Ishikawa (cell line): Measurements from ENCODE around the gene TNFRSF1A.
A peak's percentile ranks its signal among the peaks of the same experiment; 100 is the strongest.

Experiments used
- CEBPB ChIP-seq: IDR thresholded peaks from 2 replicates; pipeline ENCODE4 v1.6.1; 2012
- CREB1 ChIP-seq: IDR thresholded peaks from 2 replicates; pipeline ENCODE4 v1.6.1; 2012; ENCODE audit warnings: low read depth
- EGR1 ChIP-seq: IDR thresholded peaks from 2 replicates; pipeline ENCODE4 v1.6.1; 2012
- EP300 ChIP-seq: IDR thresholded peaks from 2 replicates; pipeline ENCODE4 v1.6.1; 2012; ENCODE audit warnings: borderline replicate concordance
- FOXM1 ChIP-seq: IDR thresholded peaks from 2 replicates; pipeline ENCODE4 v1.6.1; 2012; ENCODE audit warnings: low read depth, borderline replicate concordance
- MAX ChIP-seq: IDR thresholded peaks from 2 replicates; pipeline ENCODE4 v1.6.1; 2012
- NFIC ChIP-seq: IDR thresholded peaks from 2 replicates; pipeline ENCODE4 v1.6.1; 2012
- RAD21 ChIP-seq: IDR thresholded peaks from 2 replicates; pipeline ENCODE4 v1.6.1; 2012; ENCODE audit warnings: low read depth
- REST ChIP-seq: IDR thresholded peaks from 2 replicates; pipeline ENCODE4 v1.6.1; 2012; ENCODE audit warnings: low read depth, mild to moderate bottlenecking
- TAF1 ChIP-seq: IDR thresholded peaks from 2 replicates; pipeline ENCODE4 v1.6.1; 2012; ENCODE audit warnings: low read depth, mild to moderate bottlenecking
- TCF12 ChIP-seq: IDR thresholded peaks from 2 replicates; pipeline ENCODE4 v1.6.1; 2012; ENCODE audit warnings: low read depth
- TEAD4 ChIP-seq: IDR thresholded peaks from 2 replicates; pipeline ENCODE4 v1.6.1; 2012
- USF1 ChIP-seq: IDR thresholded peaks from 2 replicates; pipeline ENCODE4 v1.6.1; 2012
- YY1 ChIP-seq: IDR thresholded peaks from 2 replicates; pipeline ENCODE4 v1.6.1; 2012; ENCODE audit warnings: low read depth
- ZBTB7A ChIP-seq: IDR thresholded peaks from 2 replicates; pipeline ENCODE4 v1.6.1; 2012; ENCODE audit warnings: low read depth

The TNFRSF1A gene

GRCh38 chr12:6377667-6377994 lies 35.8 kb upstream of the TNFRSF1A start:
- TF ChIP-seq MAX (peak; percentile 66), FOXM1 (no peak), TEAD4 (peak; percentile 77), CREB1 (no peak), EP300 (peak; percentile 75), YY1 (no peak), CEBPB (no peak), USF1 (no peak), TCF12 (no peak; the same call in 1 of the 2 replicates), RAD21 (peak; percentile 32)

- TF ChIP-seq YY1 (no peak), CREB1 (no peak), ZBTB7A (peak; percentile 44; the same call in 1 of the 2 replicates), EP300 (no peak), CEBPB (no peak), MAX (no peak; the same call in 1 of the 2 replicates)
Observed at GRCh38 chr12:6376870-6377666, 35.2 kb upstream of the TNFRSF1A start.

GRCh38 chr12:6376079-6376869 lies 34.4 kb upstream of the TNFRSF1A start:
- TF ChIP-seq USF1, result peak; percentile 5; the same call in 1 of the 2 replicates
- TF ChIP-seq EGR1, result peak; percentile 83
- peak; percentile 52; the same call in 1 of the 2 replicates for TF ChIP-seq TAF1
- no peak for TF ChIP-seq YY1
- no peak for TF ChIP-seq REST
- TF ChIP-seq EP300, result peak; percentile 86; the same call in 1 of the 2 replicates
- peak; percentile 87 for TF ChIP-seq MAX
- TF ChIP-seq CEBPB, result peak; percentile 53; the same call in 1 of the 2 replicates
- TF ChIP-seq ZBTB7A, result peak; percentile 91
- peak; percentile 77 for TF ChIP-seq FOXM1
- TF ChIP-seq TEAD4, result peak; percentile 98
- no peak for TF ChIP-seq CREB1
- peak; percentile 88 for TF ChIP-seq NFIC
- TF ChIP-seq TCF12, result peak; percentile 92
- TF ChIP-seq RAD21, result peak; percentile 42

- TF ChIP-seq CEBPB, result no peak
- TF ChIP-seq EP300, result peak; percentile 85
- peak; percentile 79 for TF ChIP-seq FOXM1
- peak; percentile 64; the same call in 1 of the 2 replicates for TF ChIP-seq YY1
- TF ChIP-seq EGR1, result peak; percentile 34
- TF ChIP-seq CREB1, result no peak
- peak; percentile 66 for TF ChIP-seq MAX
- TF ChIP-seq NFIC, result peak; percentile 87
- TF ChIP-seq TCF12, result peak; percentile 96
- TF ChIP-seq RAD21, result peak; percentile 14; the same call in 1 of the 2 replicates
- TF ChIP-seq USF1, result peak; percentile 40
- TF ChIP-seq TAF1, result peak; percentile 62
- TF ChIP-seq TEAD4, result peak; percentile 83
- TF ChIP-seq REST, result no peak
- peak; percentile 47; the same call in 1 of the 2 replicates for TF ChIP-seq ZBTB7A
Observed at GRCh38 chr12:6375269-6376078, 33.6 kb upstream of the TNFRSF1A start, which contains the start of gene SCNN1A. TSS of gene SCNN1A (minus strand) at chr12:6375563. CDS start at chr12:6374783, 780 bp downstream.
